HCT116 (cell line): Measurements from ENCODE around the gene TGDS.

ENCODE experiments used
- EZH2 ChIP-seq: fragments of 200-600 bp; sonication (generic); IDR thresholded peaks from 2 replicates; pipeline ENCODE4 v1.6.1; 2017; ENCODE audit warnings: antibody characterized with exemption, mixed run types
- FOSL1 ChIP-seq: IDR thresholded peaks from 2 replicates; pipeline ENCODE4 v1.6.1; 2012; ENCODE audit warnings: low read depth
- POLR2AphosphoS5 ChIP-seq: IDR thresholded peaks from 2 replicates; pipeline ENCODE4 v1.6.1; 2011; ENCODE audit warnings: mild to moderate bottlenecking, low read depth, low read length, moderate library complexity
- SP1 ChIP-seq: IDR thresholded peaks from 2 replicates; pipeline ENCODE4 v1.6.1; 2012; ENCODE audit warnings: low read depth
- SRF ChIP-seq: IDR thresholded peaks from 2 replicates; pipeline ENCODE4 v1.6.1; 2012; ENCODE audit warnings: low read depth
- TF ChIP-seq, protein P1 (sequence below), 3 experiments: fragments of 200-600 bp in 1 of 3; sonication (generic) in 1 of 3; IDR thresholded peaks in 2 of 3; conservative IDR thresholded peaks in 1 of 3; 2 replicates each; pipeline ENCODE4 v1.5.1; 2012 to 2017; ENCODE audit warnings: low read depth in 2 of 3, low read length in 2 of 3, antibody characterized with exemption in 1 of 3, borderline replicate concordance in 1 of 3, control low read depth in 1 of 3, mild to moderate bottlenecking in 1 of 3, mixed read lengths in 1 of 3, mixed run types in 1 of 3, moderate library complexity in 1 of 3; ENCODE audit not compliant: insufficient read depth in 1 of 3
- TF ChIP-seq, protein P2 (sequence below): IDR thresholded peaks from 2 replicates; pipeline ENCODE4 v1.6.1; 2012; ENCODE audit warnings: low read depth

- TF ChIP-seq FOSL1: no peak
- no peak for TF ChIP-seq EZH2
- no peak for TF ChIP-seq SP1
- TF ChIP-seq, protein P1, sequence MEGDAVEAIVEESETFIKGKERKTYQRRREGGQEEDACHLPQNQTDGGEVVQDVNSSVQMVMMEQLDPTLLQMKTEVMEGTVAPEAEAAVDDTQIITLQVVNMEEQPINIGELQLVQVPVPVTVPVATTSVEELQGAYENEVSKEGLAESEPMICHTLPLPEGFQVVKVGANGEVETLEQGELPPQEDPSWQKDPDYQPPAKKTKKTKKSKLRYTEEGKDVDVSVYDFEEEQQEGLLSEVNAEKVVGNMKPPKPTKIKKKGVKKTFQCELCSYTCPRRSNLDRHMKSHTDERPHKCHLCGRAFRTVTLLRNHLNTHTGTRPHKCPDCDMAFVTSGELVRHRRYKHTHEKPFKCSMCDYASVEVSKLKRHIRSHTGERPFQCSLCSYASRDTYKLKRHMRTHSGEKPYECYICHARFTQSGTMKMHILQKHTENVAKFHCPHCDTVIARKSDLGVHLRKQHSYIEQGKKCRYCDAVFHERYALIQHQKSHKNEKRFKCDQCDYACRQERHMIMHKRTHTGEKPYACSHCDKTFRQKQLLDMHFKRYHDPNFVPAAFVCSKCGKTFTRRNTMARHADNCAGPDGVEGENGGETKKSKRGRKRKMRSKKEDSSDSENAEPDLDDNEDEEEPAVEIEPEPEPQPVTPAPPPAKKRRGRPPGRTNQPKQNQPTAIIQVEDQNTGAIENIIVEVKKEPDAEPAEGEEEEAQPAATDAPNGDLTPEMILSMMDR (IDR thresholded peaks at IDR 0.05 in 2 of 3, conservative IDR thresholded peaks at IDR 0.05 in 1 of 3; ENCODE audit: borderline replicate concordance in 1 of 3, insufficient read depth in 1 of 3, low read depth in 2 of 3, low read length in 2 of 3): no peak
- TF ChIP-seq POLR2AphosphoS5: no peak
- TF ChIP-seq SRF: no peak
- TF ChIP-seq, protein P2, sequence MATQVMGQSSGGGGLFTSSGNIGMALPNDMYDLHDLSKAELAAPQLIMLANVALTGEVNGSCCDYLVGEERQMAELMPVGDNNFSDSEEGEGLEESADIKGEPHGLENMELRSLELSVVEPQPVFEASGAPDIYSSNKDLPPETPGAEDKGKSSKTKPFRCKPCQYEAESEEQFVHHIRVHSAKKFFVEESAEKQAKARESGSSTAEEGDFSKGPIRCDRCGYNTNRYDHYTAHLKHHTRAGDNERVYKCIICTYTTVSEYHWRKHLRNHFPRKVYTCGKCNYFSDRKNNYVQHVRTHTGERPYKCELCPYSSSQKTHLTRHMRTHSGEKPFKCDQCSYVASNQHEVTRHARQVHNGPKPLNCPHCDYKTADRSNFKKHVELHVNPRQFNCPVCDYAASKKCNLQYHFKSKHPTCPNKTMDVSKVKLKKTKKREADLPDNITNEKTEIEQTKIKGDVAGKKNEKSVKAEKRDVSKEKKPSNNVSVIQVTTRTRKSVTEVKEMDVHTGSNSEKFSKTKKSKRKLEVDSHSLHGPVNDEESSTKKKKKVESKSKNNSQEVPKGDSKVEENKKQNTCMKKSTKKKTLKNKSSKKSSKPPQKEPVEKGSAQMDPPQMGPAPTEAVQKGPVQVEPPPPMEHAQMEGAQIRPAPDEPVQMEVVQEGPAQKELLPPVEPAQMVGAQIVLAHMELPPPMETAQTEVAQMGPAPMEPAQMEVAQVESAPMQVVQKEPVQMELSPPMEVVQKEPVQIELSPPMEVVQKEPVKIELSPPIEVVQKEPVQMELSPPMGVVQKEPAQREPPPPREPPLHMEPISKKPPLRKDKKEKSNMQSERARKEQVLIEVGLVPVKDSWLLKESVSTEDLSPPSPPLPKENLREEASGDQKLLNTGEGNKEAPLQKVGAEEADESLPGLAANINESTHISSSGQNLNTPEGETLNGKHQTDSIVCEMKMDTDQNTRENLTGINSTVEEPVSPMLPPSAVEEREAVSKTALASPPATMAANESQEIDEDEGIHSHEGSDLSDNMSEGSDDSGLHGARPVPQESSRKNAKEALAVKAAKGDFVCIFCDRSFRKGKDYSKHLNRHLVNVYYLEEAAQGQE: no peak
Measured at GRCh38 chr13:94544922-94545321, 51.0 kb downstream of the TGDS start.
